Measurements from ENCODE around the gene ADAT2. TPM values are rescaled to one million over a fixed set of nuclear protein-coding genes. Genes with fewer than 3 reads are reported as not detected.
A peak's percentile ranks its signal among the peaks of the same experiment; 100 is the strongest.

ADAT2 gene
- total RNA-seq, 1 experiment from 2014 or later = 18.4 TPM

DNA sequence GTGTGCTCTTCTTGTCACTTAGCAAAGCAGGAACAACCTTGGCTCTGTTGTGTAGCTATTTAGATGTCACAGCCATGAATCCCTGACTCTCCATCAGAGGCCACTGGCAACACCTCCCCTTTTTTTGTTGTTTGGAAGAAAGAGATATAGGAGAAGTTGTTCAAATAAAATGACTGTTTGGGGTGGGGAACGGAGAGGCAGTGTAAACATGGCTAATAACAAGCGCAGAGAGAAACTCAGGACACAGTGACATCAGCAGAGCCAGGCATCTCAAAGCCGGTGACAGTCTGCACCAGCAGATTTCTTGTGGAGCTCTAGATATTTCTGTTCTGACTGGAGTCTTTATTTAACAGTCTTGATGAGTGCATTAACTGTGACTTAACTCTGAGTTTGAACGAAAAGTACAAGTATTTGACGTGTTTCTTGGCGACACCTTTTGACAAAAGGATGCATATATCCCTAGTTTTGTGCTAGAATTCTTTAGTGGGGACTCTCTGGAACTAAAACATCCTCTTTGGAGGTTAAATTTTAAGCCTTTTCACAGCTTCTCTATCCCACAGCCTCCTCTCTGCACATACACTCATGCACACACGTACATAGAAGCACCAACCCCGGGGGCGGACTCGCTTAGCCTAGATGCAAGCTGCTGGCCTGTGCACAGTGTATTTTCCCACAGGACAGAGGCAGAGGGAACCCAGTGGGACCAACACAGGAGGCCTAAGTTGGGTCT lies 53.8 kb downstream of the ADAT2 start:
- DNase-seq (ENCODE audit: low read depth, low spot score) (no peak), ATAC-seq (no peak; the same call in 1 of the 2 replicates)
- TF ChIP-seq, protein P1, sequence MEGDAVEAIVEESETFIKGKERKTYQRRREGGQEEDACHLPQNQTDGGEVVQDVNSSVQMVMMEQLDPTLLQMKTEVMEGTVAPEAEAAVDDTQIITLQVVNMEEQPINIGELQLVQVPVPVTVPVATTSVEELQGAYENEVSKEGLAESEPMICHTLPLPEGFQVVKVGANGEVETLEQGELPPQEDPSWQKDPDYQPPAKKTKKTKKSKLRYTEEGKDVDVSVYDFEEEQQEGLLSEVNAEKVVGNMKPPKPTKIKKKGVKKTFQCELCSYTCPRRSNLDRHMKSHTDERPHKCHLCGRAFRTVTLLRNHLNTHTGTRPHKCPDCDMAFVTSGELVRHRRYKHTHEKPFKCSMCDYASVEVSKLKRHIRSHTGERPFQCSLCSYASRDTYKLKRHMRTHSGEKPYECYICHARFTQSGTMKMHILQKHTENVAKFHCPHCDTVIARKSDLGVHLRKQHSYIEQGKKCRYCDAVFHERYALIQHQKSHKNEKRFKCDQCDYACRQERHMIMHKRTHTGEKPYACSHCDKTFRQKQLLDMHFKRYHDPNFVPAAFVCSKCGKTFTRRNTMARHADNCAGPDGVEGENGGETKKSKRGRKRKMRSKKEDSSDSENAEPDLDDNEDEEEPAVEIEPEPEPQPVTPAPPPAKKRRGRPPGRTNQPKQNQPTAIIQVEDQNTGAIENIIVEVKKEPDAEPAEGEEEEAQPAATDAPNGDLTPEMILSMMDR (IDR thresholded peaks at IDR 0.05 in 2 of 3, conservative IDR thresholded peaks at IDR 0.05 in 1 of 3; ENCODE audit: borderline replicate concordance in 1 of 3, insufficient read depth in 1 of 3, low read depth in 2 of 3, low read length in 2 of 3) = no peak
- TF ChIP-seq JUND (IDR thresholded peaks at IDR 0.05) = no peak
- TF ChIP-seq TCF7L2 (IDR thresholded peaks at IDR 0.05; ENCODE audit: borderline replicate concordance, extremely low read depth, insufficient read depth, insufficient read length) = no peak
- TF ChIP-seq YY1 (IDR thresholded peaks at IDR 0.05; ENCODE audit: extremely low read depth, insufficient replicate concordance, low read depth, low read length) = no peak
- POLR2A ChIA-PET = no interaction called here
- RAD21 ChIA-PET (ENCODE audit: low non-redundant PET in 1 of 2, low total read pairs in 2 of 2, uncharacterized antibody in 2 of 2, unreplicated experiment in 2 of 2) = no interaction called here
- Histone ChIP-seq H3K79me2 (ENCODE audit: insufficient read depth, low read length) (no peaks in the 10 kb centered on the region), H3K27me3 (ENCODE audit: insufficient read depth, low read length) (no peaks in the 10 kb centered on the region), H3K4me2 (ENCODE audit: low read length) (peak overlapping the region; percentile 32), H3K27ac (ENCODE audit: low read depth, low read length) (no peak overlapping the region), H3K9me3 (ENCODE audit: control insufficient read depth in 1 of 2, insufficient read depth in 1 of 2, low read depth in 1 of 2, low read length in 2 of 2) (no peaks in the 10 kb centered on the region), H3K9ac (ENCODE audit: low read length) (no peak overlapping the region), H3K9me2 (ENCODE audit: insufficient read depth) (no peaks in the 10 kb centered on the region), H3K36me3 (ENCODE audit: control insufficient read depth in 1 of 2, insufficient read depth in 2 of 2, low read length in 2 of 2) (no peaks in the 10 kb centered on the region), H3K4me3 (replicated peaks in 1 of 2; ENCODE audit: low read depth in 1 of 2, low read length in 2 of 2) (no peak overlapping the region), H2AFZ (ENCODE audit: low read depth, low read length, poor library complexity, severe bottlenecking) (no peak overlapping the region), H3K4me1 (ENCODE audit: control insufficient read depth in 1 of 2, insufficient read depth in 2 of 2, low read length in 2 of 2) (peaks cover 11 to 15% of the 10 kb centered on the region in 2 experiments), H4K20me1 (ENCODE audit: insufficient read depth) (no peaks in the 10 kb centered on the region)
- intact Hi-C loops (cut with micrococcal nuclease) = no loop called here
- CTCF ChIA-PET = no interaction called here
- BruUV-seq (replicated peaks) = no TSS peak

DNA sequence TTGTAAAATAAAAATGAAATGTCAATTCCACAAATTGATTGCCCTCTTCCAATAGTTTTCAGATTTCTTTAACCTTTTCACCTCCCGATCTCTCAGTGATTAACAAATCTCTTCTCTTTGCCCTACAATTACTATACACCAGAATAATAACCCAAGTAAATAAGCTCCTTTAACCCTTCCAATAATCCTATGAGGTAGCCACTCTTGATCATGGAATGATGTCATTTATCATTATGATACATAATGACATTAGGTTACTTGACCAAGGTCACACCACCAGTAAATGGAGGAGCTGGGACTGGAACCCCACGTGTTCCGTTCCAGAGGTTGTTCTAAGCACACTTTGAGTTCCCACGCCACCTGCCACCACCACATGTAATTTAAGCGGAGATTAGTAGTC lies 54.8 kb downstream of the ADAT2 start:
- Histone ChIP-seq H3K4me2 (ENCODE audit: low read length) (no peak overlapping the region), H3K4me3 (replicated peaks in 1 of 2; ENCODE audit: low read depth in 1 of 2, low read length in 2 of 2) (no peak overlapping the region), H3K9ac (ENCODE audit: low read length) (no peak overlapping the region), H3K36me3 (ENCODE audit: control insufficient read depth in 1 of 2, insufficient read depth in 2 of 2, low read length in 2 of 2) (no peaks in the 10 kb centered on the region), H3K79me2 (ENCODE audit: insufficient read depth, low read length) (no peaks in the 10 kb centered on the region), H3K27ac (ENCODE audit: low read depth, low read length) (no peak overlapping the region), H3K27me3 (ENCODE audit: insufficient read depth, low read length) (no peaks in the 10 kb centered on the region), H3K9me2 (ENCODE audit: insufficient read depth) (no peaks in the 10 kb centered on the region), H2AFZ (ENCODE audit: low read depth, low read length, poor library complexity, severe bottlenecking) (no peak overlapping the region), H4K20me1 (ENCODE audit: insufficient read depth) (no peaks in the 10 kb centered on the region), H3K4me1 (ENCODE audit: control insufficient read depth in 1 of 2, insufficient read depth in 2 of 2, low read length in 2 of 2) (peaks cover 11 to 15% of the 10 kb centered on the region in 2 experiments), H3K9me3 (ENCODE audit: control insufficient read depth in 1 of 2, insufficient read depth in 1 of 2, low read depth in 1 of 2, low read length in 2 of 2) (no peaks in the 10 kb centered on the region)
- ATAC-seq (no peak), DNase-seq (ENCODE audit: low read depth, low spot score) (no peak)
- ChIA-PET CTCF (no interaction called here), RAD21 (ENCODE audit: low non-redundant PET in 1 of 2, low total read pairs in 2 of 2, uncharacterized antibody in 2 of 2, unreplicated experiment in 2 of 2) (no interaction called here), POLR2A (no interaction called here)
- intact Hi-C loops (cut with micrococcal nuclease) = no loop called here
- BruUV-seq (replicated peaks) = no TSS peak
- TF ChIP-seq, protein P2, sequence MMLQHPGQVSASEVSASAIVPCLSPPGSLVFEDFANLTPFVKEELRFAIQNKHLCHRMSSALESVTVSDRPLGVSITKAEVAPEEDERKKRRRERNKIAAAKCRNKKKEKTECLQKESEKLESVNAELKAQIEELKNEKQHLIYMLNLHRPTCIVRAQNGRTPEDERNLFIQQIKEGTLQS (IDR thresholded peaks at IDR 0.05) = no peak
- TF ChIP-seq, protein P1 (IDR thresholded peaks at IDR 0.05 in 2 of 3, conservative IDR thresholded peaks at IDR 0.05 in 1 of 3; ENCODE audit: borderline replicate concordance in 1 of 3, insufficient read depth in 1 of 3, low read depth in 2 of 3, low read length in 2 of 3) = no peak
- TF ChIP-seq, protein P3, sequence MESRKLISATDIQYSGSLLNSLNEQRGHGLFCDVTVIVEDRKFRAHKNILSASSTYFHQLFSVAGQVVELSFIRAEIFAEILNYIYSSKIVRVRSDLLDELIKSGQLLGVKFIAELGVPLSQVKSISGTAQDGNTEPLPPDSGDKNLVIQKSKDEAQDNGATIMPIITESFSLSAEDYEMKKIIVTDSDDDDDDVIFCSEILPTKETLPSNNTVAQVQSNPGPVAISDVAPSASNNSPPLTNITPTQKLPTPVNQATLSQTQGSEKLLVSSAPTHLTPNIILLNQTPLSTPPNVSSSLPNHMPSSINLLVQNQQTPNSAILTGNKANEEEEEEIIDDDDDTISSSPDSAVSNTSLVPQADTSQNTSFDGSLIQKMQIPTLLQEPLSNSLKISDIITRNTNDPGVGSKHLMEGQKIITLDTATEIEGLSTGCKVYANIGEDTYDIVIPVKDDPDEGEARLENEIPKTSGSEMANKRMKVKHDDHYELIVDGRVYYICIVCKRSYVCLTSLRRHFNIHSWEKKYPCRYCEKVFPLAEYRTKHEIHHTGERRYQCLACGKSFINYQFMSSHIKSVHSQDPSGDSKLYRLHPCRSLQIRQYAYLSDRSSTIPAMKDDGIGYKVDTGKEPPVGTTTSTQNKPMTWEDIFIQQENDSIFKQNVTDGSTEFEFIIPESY (IDR thresholded peaks at IDR 0.05; ENCODE audit: extremely low read depth, insufficient replicate concordance, low read length) = no peak
- TF ChIP-seq POLR2AphosphoS5 (IDR thresholded peaks at IDR 0.05; ENCODE audit: low read depth, low read length) (no peak), EGR1 (IDR thresholded peaks at IDR 0.05; ENCODE audit: low read depth) (no peak), YY1 (IDR thresholded peaks at IDR 0.05; ENCODE audit: extremely low read depth, insufficient replicate concordance, low read depth, low read length) (no peak), CBX3 (IDR thresholded peaks at IDR 0.05; ENCODE audit: low read depth) (no peak), ELF1 (IDR thresholded peaks at IDR 0.05; ENCODE audit: borderline replicate concordance, low read depth) (no peak)
- TF ChIP-seq, protein P4, sequence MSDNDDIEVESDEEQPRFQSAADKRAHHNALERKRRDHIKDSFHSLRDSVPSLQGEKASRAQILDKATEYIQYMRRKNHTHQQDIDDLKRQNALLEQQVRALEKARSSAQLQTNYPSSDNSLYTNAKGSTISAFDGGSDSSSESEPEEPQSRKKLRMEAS (IDR thresholded peaks at IDR 0.05) = no peak

All from HCT116 (cell line).